HG03139 (cell line): Measurements from ENCODE around the gene FGF14.

Experiments used
- ATAC-seq: cut with Tn5 transposase; IDR thresholded peaks from one replicate; pipeline ENCODE4 v1.9.1; 2021; ENCODE audit not compliant: unreplicated experiment

The FGF14 gene

DNA sequence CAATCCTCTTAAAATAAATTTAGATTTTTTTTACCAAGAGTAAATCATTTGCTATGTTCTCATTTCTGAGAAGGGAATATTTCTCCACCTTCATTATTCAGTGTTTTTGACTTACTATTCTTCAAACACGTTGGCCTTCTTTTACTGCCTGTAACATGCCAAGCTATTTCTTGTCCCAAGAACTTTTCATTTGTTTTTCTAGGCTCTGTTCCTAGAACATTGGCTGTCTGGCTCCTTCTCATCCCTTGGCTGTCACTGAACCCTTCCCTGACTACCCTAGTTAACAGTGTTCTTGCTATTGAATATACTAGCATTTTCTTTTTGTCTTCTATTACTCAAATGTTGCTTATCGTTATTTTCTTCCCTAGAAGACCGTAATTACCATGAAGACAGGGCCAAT is 701.2 kb downstream of the FGF14 start:
- ATAC-seq: no peak

DNA sequence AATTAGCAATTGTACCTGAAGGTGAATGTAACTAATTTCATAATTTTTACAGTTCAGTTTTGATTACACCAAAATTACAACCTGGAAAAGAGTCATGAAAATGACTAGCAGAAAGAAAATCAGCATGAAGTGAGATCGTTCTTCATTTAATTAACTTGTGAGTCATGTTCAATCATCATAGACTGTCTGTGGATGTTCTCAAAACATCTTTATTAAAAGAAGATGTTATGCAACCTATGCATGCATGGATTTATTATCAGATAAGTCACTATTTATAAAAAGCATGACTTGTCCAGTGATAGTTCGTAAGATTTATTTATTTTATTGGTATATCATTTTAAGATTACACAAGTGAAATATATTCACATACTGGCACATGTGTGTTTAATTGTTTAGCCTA is 703.4 kb downstream of the FGF14 start:
- ATAC-seq: no peak

DNA sequence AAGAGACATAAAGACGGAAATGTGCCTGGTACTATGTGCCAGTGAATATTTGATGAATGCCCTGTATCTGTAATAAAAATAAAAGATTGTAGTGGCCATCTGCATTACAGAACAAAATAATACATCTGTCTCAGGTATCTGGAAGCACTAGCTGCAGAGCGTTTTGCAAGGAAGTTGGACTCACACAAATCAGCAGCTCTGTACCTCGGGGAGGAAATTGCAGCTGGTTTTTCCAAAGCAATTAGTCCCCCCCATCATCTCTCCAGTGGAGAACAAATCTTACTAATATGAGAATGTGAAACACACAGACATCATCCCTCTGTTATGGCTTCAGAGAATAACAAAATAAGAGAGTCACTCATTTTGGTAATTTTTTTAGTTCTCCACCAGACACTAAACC is 704.1 kb downstream of the FGF14 start:
- ATAC-seq: no peak

GRCh38 chr13:101695870-101696516 is 705.9 kb downstream of the FGF14 start:
- ATAC-seq: no peak

GRCh38 chr13:101691341-101691860 is 710.4 kb downstream of the FGF14 start:
- no peak for ATAC-seq

- ATAC-seq: no peak
Measured at GRCh38 chr13:101690871-101691270, 711.0 kb downstream of the FGF14 start.

- no peak for ATAC-seq
Measured at GRCh38 chr13:101686003-101686402, 715.8 kb downstream of the FGF14 start.

GRCh38 chr13:101681834-101682233 is 720.0 kb downstream of the FGF14 start:
- no peak for ATAC-seq

DNA sequence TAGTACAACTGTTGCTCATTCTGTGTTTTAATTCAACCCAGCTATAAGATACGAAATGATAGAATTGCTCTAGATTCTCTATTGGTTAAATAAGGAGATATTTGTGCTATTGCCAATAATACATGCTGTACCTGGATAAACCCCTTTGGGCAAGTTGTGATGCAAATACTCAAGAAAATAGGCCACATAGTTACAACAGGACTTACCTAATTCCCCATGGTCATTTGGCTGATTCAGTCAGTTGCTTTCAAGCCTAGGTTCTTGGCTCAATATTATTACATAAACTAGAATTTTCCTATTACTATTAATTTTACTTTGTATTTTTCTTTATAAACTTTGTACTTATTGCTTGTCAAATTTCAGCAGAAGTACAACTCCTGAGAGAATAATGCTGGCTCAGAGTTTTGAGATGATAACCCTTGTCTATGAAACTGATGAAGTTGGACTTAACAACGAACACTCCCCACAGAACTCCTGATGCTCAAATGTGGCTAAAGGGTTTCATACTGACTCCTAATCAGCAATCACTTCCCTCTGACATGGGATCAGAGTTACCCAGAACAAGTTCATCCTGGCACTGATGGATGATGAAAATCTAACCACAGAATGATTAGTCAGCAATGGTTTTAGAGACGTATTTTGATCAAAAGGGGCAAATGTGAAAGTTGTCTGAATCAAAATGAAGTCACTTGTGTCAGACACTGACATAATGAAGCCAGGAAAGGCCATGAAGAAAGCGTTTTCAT is 728.3 kb downstream of the FGF14 start:
- ATAC-seq: no peak

DNA sequence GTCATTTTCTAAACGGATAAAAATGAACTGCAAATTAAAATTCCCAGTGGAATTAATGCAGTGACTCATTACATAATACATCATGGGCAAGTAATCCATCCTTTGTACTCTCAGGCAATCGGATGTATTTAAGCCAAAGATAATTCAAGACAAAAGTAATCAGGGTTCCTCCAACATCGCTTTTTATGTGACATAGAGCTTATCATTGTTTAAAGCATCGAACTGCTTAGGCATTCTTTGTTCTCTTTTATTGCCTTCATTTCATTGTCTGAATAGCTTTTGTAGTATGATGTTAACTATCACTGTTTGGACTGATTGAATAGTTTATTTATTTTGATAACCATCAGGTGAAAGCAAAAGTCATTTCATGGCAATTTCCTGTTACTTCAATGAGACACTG is 740.0 kb downstream of the FGF14 start:
- ATAC-seq: no peak
